Measurements from ENCODE around the gene TOP3B.

DNA sequence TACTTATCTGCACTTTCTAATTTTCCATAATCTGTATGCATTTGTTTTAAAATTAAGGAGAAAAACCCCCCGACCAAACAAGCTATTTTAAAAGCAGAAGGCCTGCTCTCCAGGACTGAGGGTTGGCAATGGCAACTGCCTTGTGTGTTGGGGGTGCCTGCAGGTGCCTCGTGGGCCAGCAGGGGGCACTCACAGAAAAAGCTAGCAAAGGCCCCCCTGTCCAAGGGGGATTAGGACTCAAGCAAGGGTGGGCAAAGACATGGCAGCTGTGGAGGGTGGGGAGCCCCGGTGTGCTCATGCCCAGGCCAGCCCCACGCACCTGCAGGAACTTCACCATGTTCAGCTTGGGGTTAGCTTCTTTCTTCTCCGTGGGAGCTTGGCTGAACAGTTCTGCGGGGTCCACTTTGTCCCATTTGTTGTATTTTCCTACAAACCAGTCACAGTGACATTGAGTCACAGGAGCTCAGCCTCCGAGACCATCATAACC lies 10.3 kb downstream of the TOP3B start:
- TF ChIP-seq GATA3 (IDR thresholded peaks at IDR 0.05; ENCODE audit: low read depth, low read length) (no peak), GATA2 (IDR thresholded peaks at IDR 0.05; ENCODE audit: low read depth, low read length) (no peak)
